Measurements from ENCODE around the gene TRAPPC4.

TRAPPC4 gene

GRCh38 chr11:119044708-119045107 is 26.1 kb downstream of the TRAPPC4 start:
- no peaks in the 10 kb centered on the region for H3K27me3 ChIP-seq (replicated peaks)
- no peak overlapping the region for H3K4me3 ChIP-seq (ENCODE audit: low read depth, low read length)
- peaks cover 50% of the 10 kb centered on the region for H3K36me3 ChIP-seq (replicated peaks)
- no peak for DNase-seq
- in situ Hi-C loops (cut with HindIII; ENCODE audit: low pct_ligation_motif_present, low sequenced_read_pairs) = no loop called here
- H3K27ac ChIP-seq = no peak overlapping the region
- TF ChIP-seq CTCF (IDR thresholded peaks at IDR 0.05; ENCODE audit: low read depth, low read length, missing control alignments) = peak; percentile 48

- DNase-seq = no peak
- H3K27me3 ChIP-seq (replicated peaks) = no peaks in the 10 kb centered on the region
- H3K27ac ChIP-seq = no peak overlapping the region
- H3K36me3 ChIP-seq (replicated peaks) = peaks cover 66% of the 10 kb centered on the region
- no peak for TF ChIP-seq CTCF (IDR thresholded peaks at IDR 0.05; ENCODE audit: low read depth, low read length, missing control alignments)
- H3K4me3 ChIP-seq (ENCODE audit: low read depth, low read length) = no peak overlapping the region
- in situ Hi-C loops (cut with HindIII; ENCODE audit: low pct_ligation_motif_present, low sequenced_read_pairs) = no loop called here
Observed at GRCh38 chr11:119046489-119046888, 27.9 kb downstream of the TRAPPC4 start.

- Histone ChIP-seq H3K27me3 (replicated peaks) (no peaks in the 10 kb centered on the region), H3K4me3 (ENCODE audit: low read depth, low read length) (no peak overlapping the region), H3K36me3 (replicated peaks) (peaks cover 73% of the 10 kb centered on the region), H3K27ac (no peak overlapping the region)
- DNase-seq = no peak
- TF ChIP-seq CTCF (IDR thresholded peaks at IDR 0.05; ENCODE audit: low read depth, low read length, missing control alignments) = no peak
- in situ Hi-C loops (cut with HindIII; ENCODE audit: low pct_ligation_motif_present, low sequenced_read_pairs) = no loop called here
Observed at GRCh38 chr11:119047205-119047604, 28.6 kb downstream of the TRAPPC4 start.

GRCh38 chr11:119048644-119049043 is 30.1 kb downstream of the TRAPPC4 start:
- no peak overlapping the region for H3K27ac ChIP-seq
- in situ Hi-C loops (cut with HindIII; ENCODE audit: low pct_ligation_motif_present, low sequenced_read_pairs) = no loop called here
- no peak for DNase-seq
- peaks cover 87% of the 10 kb centered on the region for H3K36me3 ChIP-seq (replicated peaks)
- TF ChIP-seq CTCF (IDR thresholded peaks at IDR 0.05; ENCODE audit: low read depth, low read length, missing control alignments) = no peak
- no peak overlapping the region for H3K4me3 ChIP-seq (ENCODE audit: low read depth, low read length)
- no peaks in the 10 kb centered on the region for H3K27me3 ChIP-seq (replicated peaks)

- Histone ChIP-seq H3K27me3 (replicated peaks) (no peaks in the 10 kb centered on the region), H3K36me3 (replicated peaks) (peaks cover 90% of the 10 kb centered on the region), H3K27ac (no peak overlapping the region), H3K4me3 (ENCODE audit: low read depth, low read length) (no peak overlapping the region)
- TF ChIP-seq CTCF (IDR thresholded peaks at IDR 0.05; ENCODE audit: low read depth, low read length, missing control alignments) = no peak
- in situ Hi-C loops (cut with HindIII; ENCODE audit: low pct_ligation_motif_present, low sequenced_read_pairs) = no loop called here
- no peak for DNase-seq
Observed at GRCh38 chr11:119049081-119049480, 30.5 kb downstream of the TRAPPC4 start.

GRCh38 chr11:119051440-119052162 is 33.0 kb downstream of the TRAPPC4 start:
- Histone ChIP-seq H3K36me3 (replicated peaks) (peaks cover 86% of the 10 kb centered on the region), H3K27ac (no peak overlapping the region), H3K4me3 (ENCODE audit: low read depth, low read length) (no peak overlapping the region), H3K27me3 (replicated peaks) (no peaks in the 10 kb centered on the region)
- TF ChIP-seq CTCF (IDR thresholded peaks at IDR 0.05; ENCODE audit: low read depth, low read length, missing control alignments) = no peak
- in situ Hi-C loops (cut with HindIII; ENCODE audit: low pct_ligation_motif_present, low sequenced_read_pairs) = no loop called here
- DNase-seq = no peak
